Left ventricle myocardium superior (tissue), 1 donor: ENCODE data around the gene ZBTB38. TPM values are rescaled to one million over a fixed set of nuclear protein-coding genes. Genes with fewer than 3 reads are reported as not detected.
A peak's percentile ranks its signal among the peaks of the same experiment; 100 is the strongest.

Source experiments
- ATAC-seq: fragments of 200-7000 bp; cut with Tn5 transposase; one replicate; pipeline ENCODE4 v1.9.1; 2020; ENCODE audit warnings: mild to moderate bottlenecking, moderate library complexity
- DNase-seq: peaks from one replicate; pipeline ENCODE4 v3.0.0-alpha.2; 2020
- intact Hi-C: fragments of 100-400 bp; cut with micrococcal nuclease; formaldehyde crosslinking; loops from one replicate; pipeline ENCODE4 v1.11.0; 2022
- total RNA-seq: library from RNA; stranded (reverse); fragmentation: NEBNext Ultra II Directional; extraction: Animal tissue kit (Norgen Biotek cat#: 25700); gene quantifications from one replicate; pipeline ENCODE4 v1.2.1, GENCODE V29; 2021
- donor health status: DM: no; HTN: yes; CAD: no; lungs with severe emphysema.

ZBTB38 gene
- total RNA-seq, 1 donor from 2014 or later: 105 TPM

DNA sequence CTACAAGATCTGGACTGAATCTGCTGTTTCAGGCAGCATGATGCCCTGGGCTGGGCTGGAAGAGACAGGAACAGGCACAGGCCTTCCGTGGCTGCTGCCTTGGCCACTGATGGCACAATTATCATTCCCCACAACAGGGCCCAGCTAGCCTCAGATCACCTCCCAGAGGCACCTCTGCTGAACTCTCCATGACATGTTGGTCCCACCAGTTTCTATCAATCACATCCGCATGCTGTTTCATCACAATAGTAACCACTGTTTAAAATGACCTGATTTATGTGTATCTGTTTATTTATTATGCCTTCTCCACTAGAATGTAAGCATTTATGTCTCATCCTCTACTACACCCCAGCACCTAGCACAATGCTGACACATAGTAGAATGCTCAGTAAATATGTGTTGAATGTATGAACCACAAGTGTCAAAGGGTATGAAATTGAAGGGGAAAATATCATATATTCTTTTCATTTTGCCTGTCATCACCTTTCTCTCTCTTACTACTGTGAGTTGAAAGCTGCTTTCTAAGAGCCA, 32.7 kb upstream of the ZBTB38 start:
- no peak for ATAC-seq

DNA sequence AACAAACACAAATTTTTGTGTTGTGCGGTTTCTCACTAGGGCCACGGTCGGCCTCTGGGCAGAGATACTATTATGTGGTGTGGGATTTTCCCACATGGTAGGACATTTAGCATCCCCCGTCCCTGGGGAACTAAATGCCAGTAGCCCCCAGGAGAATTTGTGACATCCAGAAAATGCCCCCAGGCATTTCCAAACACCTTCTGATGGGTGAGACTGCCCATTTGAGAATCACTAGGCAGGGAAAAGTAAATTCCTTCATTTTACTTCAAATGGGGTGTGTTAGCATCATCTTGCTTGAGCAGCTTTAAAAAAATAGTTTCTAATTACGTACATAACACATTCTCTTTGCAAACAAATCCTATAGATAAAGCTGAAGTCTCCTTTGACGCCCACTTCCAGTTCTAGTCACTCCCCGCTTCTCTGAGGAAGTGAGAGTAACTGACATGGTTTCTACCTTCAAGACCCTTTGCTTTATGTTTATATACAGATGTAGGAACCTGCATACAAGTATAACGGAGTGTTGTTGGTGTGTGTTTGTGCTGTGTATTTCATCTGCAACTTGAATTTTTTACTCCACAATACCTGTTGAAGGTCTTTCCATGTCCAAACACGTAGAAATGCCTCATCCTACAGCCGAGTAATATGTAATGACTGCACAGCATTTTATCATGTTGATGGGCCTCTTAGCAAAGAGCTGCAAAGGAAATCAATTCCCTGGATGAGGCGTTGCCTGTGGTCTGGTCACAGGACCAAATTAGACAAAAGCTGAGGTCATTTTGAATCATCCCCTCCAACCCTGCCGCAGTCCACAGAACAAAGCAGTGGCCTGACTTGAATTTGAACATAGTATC, 31.4 kb upstream of the ZBTB38 start:
- DNase-seq: no peak
- ATAC-seq: no peak
- intact Hi-C loops: no loop called here

More for the DNA sequence above, 32.7 kb upstream of the ZBTB38 start:
- intact Hi-C loops: no loop called here
- DNase-seq: no peak

DNA sequence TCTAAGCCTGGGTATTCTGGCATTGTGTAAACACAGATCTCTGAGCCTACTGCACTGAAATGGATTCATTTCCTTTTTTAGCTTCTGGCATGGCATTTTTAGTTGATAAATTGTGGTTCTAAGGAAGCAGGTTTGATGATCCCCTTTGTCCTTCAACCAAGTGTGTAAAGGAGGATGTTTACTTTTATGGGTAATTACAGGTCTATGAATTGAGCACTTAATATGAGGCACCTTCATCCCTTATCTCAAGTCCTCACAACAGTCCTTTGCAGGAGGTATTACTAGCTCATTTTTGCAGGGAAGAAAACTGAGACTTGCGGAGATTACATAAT, 30.8 kb upstream of the ZBTB38 start:
- no peak for ATAC-seq
- DNase-seq: no peak
- intact Hi-C loops: no loop called here

DNA sequence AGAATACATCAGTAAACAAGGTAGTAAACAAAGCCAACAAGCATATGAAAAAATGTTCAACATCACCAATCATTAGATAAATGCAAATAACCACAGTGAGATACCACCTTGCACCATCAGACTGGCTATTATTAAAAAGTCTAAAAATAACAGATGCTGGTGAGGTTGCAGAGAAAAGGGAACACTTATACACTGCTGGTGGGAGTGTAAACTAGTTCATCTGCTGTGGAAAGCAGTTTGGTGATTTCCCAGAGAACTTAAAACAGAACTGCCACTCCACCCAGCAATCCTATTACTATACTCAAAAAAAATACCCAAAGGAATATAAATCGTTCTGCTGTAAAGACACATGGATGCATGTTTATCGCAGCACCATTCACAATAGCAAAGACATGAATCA, 30.3 kb upstream of the ZBTB38 start:
- ATAC-seq (no peak), DNase-seq (no peak)
- intact Hi-C loops: no loop called here

DNA sequence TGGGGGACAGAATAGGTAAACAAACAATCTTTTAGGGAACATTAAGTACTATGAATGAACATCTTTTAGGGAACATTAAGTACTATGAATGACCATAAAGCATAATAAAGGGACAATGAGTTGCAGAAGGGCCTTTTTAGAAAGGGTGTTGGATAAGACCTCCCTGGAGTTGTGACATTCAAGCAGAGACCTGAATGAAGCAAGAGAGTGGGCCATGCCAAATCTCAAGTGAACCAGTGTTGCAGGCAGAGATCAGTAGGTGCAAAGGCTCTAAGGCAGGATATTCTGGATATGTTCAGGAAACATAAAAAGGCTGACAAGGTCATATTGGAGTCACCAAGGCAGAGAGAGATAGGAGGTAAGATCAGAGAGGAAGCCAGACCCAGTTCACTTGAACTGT, 29.4 kb upstream of the ZBTB38 start:
- intact Hi-C loops: no loop called here
- no peak for ATAC-seq
- DNase-seq: no peak

DNA sequence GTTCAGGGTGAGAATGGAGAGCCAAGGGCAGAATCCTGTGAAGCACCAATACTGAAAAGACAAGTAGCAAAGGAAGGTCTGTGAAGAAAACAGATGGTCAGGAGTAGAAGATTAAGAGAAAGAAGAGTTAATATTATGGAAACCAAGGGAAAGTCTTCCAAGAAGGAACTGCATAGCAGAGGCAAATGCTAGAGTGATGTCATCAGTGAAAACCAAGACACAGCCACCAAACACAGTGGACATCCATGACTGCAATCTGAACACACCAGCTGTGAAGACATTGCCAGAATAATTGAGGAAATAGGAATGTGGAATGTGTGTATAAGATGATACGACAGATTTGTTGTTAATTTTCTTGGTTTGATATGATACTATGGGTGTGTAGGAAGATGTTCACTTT, 26.8 kb upstream of the ZBTB38 start:
- no peak for ATAC-seq
- no peak for DNase-seq
- intact Hi-C loops: no loop called here

DNA sequence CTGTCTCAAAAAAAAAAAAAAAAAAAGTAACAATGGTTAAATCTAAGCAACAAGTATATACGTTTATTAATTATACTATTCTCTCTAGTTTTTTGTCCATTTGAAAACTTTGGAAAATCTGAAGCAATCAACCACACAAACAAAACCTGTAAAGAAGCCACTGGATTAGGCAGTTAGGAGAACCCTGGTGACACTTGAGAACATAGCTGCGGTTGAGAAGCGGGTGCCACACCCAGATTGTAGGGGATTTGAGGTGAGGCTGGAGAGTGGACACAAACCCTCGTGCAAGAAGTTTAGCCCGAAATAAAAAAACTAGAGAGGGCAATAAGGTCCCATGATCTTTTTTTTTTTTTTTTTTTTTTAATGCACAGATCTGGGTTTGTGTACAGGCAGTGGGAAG, 25.9 kb upstream of the ZBTB38 start:
- no peak for DNase-seq
- ATAC-seq: no peak
- intact Hi-C loops: no loop called here

DNA sequence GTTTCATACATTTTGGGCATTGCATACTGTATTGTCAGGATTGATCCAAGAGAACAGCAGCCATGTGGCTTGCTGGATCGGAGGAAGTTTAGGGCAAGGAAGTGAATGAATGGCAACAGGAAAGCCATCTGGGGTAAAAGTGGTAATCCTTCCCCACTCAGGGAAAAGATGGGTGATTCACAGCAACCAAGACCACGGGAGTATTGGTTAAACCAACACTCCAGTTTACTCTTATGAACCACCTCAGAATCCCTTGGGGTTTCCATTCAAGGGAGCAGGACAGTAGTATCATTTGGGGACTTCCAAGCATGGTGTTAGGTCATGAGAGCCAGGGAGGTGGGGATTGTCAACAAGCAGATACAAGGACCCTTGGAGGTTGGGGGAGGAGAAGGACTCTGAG, 25.2 kb upstream of the ZBTB38 start:
- DNase-seq (no peak), ATAC-seq (no peak)
- intact Hi-C loops: no loop called here

DNA sequence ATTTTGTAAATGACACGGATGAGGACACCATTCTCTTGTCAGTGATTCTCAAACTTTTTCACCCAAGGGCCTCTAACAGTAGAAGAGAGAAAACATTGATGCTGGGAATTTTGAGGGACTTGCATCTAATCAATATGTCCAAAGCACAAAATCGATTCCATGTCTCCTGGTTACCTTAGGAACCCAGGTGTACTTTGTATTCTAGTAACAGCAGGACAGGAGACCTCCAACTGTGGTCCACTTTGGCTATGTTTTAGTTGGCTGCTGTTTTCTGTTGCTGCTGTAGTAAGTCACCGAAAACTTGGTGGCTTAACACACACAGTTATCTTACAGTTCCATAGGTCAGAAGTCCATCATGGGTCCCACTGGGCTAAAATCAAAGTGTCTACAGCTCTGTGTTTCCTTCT, 24.4 kb upstream of the ZBTB38 start:
- no peak for DNase-seq
- intact Hi-C loops: no loop called here
- ATAC-seq: no peak

DNA sequence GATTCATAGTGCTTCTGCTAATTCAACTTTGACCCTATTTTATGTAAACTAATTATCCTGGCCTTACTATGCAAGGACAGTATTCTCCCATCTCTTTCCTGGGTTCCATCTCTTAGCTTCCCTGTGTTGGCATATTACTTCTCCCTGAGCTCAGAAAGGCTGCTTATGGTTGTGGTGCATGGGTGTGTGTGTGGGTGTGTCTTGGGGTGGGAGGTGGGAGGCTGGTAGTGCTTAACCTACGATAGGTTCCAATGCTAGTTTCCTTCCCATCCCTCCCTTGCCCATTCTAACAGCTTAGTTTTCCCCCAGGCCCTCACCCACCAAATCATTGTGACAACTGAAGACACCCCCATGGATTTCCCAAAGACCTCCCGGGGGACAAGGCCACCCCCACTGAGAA, 22.8 kb upstream of the ZBTB38 start:
- ATAC-seq: no peak
- no peak for DNase-seq

DNA sequence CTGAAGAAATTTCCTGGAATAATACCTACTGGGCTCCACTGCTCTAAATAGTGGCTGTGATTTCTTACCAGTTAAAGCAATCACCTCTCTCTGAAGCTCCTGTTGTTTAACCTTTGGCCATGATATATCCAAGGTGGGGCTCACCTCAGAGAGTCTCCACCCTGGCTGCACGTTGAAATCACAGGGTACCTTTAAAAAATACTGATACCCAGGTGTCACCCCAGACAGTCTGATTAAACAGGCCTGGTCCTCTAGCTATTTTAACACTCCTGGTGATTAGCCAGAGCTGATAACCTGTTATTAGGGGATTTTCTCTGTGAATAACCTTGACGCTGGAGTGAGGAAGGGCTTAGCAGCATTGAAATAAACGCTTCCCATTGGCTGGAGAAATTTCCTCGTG, 22.3 kb upstream of the ZBTB38 start:
- intact Hi-C loops: no loop called here
- ATAC-seq: no peak
- DNase-seq: no peak

More for the DNA sequence above, 22.8 kb upstream of the ZBTB38 start:
- intact Hi-C loops: no loop called here

DNA sequence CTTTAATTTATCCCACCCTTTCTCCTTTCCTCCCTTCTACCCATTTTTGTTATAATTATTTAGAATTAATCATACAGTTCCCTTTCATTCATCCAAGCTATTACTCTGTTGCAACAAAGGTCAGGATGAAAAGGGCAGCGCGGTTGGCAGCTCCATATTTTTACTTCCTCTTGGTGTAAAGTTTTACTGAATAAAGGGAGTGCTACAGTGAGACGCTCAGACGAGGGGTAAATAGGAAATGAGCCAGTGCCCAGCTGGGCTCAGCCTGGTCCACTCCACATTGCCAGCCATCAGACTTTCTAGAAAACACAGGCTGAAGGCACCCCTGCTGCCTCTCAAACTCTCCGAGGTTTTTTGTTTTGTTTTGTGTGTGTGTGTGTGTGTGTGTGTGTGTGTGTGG, 21.9 kb upstream of the ZBTB38 start:
- intact Hi-C loops: no loop called here
- DNase-seq (no peak), ATAC-seq (no peak)

DNA sequence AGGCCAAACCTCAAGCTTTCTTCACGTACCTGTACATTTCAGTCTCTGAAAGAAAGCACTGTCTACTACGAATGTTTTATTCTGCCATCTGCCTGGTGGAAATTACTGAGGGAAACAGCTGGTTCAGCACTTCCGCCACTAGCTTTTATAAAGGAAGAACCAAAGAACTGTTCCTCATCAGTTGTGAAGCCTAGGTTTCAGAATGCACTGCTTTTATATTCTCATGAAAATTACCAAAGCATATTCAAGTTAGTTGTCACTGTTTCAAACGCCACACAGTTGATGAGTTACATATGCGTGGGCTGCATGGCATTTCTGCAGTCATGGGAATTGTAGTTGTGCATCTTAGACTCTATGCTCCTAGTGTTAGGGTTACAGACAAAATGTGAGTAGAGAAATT, 21.5 kb upstream of the ZBTB38 start:
- ATAC-seq (no peak), DNase-seq (no peak)
- intact Hi-C loops: no loop called here

DNA sequence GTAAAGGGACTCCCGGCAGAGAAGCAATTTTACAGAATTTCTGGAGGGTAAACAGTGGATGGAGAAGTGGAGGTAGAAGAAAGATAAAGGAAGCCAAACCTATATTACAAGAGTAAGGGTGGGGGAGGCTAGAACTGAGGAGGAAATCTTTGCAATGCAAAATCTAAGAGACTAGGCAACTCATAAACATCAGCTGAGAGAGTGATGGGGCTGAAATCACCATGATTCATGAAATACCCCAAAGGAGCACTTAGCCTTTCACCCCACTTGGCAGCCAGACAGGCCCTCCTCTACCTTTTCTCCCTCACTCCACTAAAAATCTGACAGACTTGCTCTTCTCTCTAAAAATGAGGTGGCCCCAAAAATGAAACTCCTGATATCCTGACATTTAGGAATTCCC, 19.5 kb upstream of the ZBTB38 start:
- ATAC-seq: no peak
- DNase-seq: no peak
- intact Hi-C loops: no loop called here

DNA sequence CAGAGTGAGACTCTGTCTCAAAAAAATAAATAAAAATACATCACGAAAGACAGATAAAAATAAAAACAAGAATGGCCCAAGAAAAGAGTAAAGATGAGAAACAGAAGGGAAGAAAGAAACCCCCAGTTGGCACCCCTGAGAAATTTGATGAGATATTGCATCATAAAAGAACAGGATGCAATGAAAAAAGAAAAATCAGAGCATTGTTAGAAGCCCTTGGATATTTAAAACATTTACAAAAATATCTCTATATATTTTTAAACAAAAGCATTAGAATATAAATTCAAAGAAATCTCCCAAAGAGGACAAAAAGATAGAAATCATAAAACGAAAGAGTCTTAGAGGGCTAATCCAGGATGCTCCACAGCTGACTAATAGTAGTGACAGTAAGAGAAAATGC, 18.6 kb upstream of the ZBTB38 start:
- DNase-seq: no peak
- intact Hi-C loops: no loop called here

DNA sequence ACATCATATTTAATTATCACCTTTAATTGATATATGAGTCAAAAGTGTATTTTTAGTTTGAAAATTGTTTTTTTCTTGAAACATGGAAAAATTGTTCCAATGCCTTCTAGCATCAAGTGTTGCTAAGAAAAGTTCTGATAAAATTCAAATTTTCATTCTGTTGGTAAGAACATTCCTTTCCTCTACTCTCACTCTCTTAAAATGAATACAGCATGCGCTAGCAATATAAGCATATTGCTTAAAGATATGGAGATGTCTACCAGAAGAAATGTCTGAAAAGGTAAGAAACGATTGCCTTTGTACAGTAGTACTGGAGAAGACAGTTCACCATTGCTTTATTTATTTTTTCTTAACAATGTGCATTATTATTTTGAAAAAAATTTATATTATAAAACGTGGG, 17.6 kb upstream of the ZBTB38 start:
- intact Hi-C loops: no loop called here
- ATAC-seq: no peak
- no peak for DNase-seq

More for the DNA sequence above, 18.6 kb upstream of the ZBTB38 start:
- no peak for ATAC-seq

DNA sequence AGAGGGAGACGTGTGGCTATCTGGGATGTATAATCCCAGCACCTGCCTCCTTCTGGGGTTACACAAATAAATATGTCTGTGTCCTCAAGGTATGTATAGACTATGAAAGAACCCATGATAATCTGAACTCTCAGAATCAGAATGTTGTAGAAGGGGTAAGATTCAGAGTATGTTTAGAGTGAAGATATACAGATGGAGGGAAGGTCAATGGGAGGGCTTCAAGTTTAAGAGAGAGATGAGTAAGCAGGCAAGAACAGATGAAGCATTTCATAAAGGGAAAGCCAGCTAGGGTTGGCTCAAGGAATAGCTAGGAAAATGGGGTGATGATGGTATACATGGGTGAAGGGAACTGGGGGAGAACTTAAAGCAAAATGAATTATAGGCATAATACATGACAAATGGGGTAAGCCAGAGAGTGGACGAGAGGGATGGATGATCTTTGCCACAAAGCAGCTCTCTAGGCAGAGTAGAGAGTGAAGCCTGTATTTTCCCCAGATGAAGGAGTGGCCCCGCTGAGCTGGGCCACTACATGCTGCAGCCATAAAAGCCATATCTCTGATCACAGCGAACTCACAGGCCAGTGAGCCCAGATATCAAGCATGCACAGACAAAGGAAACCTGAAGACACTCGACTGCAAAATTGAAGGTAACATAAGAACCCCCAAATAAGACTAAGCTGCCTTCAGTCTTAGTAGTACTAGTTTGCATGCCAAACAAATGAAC, 15.9 kb upstream of the ZBTB38 start:
- ATAC-seq (no peak), DNase-seq (no peak)
- intact Hi-C loops: no loop called here

DNA sequence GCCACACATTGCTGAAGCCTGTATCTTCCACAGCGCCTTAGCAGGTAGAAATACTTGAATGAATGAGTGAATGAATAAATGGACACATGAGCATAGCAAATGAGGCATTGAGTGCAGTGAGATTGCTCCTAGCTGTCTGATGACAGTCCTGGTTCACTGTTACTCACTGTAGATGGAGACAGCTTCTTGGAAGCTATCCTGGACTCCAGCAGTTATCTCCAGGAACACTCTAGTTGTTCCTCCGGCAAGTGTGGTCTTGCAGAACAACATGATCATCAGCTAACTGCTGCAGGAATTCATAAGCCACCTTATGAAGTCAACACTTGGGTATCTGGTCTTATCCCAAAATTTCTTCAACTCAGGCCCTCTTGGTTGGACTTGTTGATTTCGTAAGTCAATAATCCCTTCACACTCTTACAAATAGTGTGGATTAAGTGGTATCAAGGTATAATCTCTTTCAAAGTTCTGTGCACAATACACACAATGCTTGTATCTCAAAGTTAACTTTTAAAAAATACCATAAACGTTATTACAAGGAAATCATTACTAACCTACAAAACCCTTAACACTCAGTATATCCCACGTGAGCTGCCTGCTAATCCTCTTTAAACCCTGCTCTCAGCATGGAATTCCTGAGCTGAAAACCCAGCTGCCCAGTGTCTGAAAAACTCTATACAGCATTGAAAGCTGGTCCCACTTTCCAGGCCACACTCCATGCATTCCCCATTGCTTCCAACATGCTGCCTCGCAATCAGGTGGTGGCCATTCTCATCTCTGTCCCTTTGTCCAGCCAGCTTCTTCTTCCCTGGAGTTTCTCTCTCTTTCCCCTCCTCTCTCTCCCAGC, 14.4 kb upstream of the ZBTB38 start:
- peak; percentile 95 for ATAC-seq
- intact Hi-C loops: no loop called here

DNA sequence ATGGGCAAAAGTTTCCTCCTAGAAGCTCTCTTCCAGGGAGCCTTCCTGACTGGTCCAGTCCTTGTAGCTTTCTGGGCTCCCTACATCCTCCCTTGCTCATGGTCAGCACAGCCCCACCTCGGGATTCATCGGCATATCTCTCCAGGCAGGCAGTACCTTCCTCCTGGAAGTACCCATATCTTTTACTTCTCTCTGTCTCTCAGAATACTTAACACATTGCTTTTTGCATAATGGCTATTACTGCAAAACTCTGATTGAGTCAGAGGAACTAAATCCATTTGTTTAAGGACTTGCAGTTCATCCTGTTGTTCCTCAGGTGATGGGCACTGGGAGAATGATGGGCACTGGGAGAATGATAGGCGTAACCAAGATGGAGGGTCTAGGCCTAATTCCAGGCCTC, 13.8 kb upstream of the ZBTB38 start:
- ATAC-seq: no peak
- intact Hi-C loops: no loop called here

More for the DNA sequence above, 14.4 kb upstream of the ZBTB38 start:
- no peak for DNase-seq

DNA sequence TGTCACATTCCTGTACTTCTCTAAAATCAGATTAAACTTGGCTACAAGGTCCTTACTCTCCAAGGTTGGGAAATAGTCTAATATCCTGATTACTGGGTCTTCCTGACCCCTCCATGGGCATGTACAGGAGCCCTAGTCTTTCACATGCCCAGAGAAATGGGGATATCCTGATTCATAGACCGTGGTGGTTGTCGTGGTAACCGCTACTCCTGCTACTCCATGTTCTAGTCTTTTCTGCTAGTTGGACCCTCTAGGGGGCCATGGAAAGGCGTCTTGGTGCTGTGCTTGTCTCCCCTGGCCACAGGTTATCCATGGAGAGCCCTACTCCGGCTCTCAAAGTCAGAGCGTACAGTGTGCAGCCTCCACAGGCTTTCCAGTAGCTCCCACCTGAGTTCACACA, 13.1 kb upstream of the ZBTB38 start:
- intact Hi-C loops: no loop called here
- no peak for ATAC-seq
- DNase-seq: no peak

More for the DNA sequence above, 13.8 kb upstream of the ZBTB38 start:
- DNase-seq: no peak
